ENCODE data around the gene LRP11.
A peak's percentile ranks its signal among the peaks of the same experiment; 100 is the strongest.

LRP11 gene

GRCh38 chr6:149859368-149859767 is 4.8 kb downstream of the LRP11 start:
- no peaks in the 10 kb centered on the region for H3K79me2 ChIP-seq (ENCODE audit: control insufficient read depth, insufficient read depth, low read length, poor library complexity)
- H3K36me3 ChIP-seq (ENCODE audit: control insufficient read depth in 1 of 2, insufficient read depth in 2 of 2, low read length in 2 of 2), result no peaks in the 10 kb centered on the region
- no peak overlapping the region for H4K91ac ChIP-seq (ENCODE audit: low read depth, low read length)
- H3K23ac ChIP-seq (ENCODE audit: low read length), result no peak overlapping the region
- H3K4me2 ChIP-seq (ENCODE audit: low read length), result no peak overlapping the region
- H2BK12ac ChIP-seq (ENCODE audit: low read length), result no peak overlapping the region
- no peak overlapping the region for H2AK5ac ChIP-seq (ENCODE audit: low read length)
- no peak overlapping the region for H3K14ac ChIP-seq (ENCODE audit: low read length)
- no peak overlapping the region for H2BK120ac ChIP-seq (ENCODE audit: insufficient read depth, low read length, poor library complexity)
- no peak overlapping the region for H3K9ac ChIP-seq (ENCODE audit: low read length)
- DNase-seq, result peak; percentile 72 to 77
- H4K8ac ChIP-seq (ENCODE audit: low read depth, low read length), result no peak overlapping the region
- no peak overlapping the region for H3K18ac ChIP-seq (ENCODE audit: low read length)
- no CpG with 5 or more reads among the region's 7 CpGs for WGBS (ENCODE audit: extremely low coverage, insufficient coverage, insufficient read length)
- peaks cover 7 to 11% of the 10 kb centered on the region in 2 experiments for H3K4me1 ChIP-seq (ENCODE audit: control insufficient read depth in 1 of 2, insufficient read depth in 2 of 2, low read length in 2 of 2)
- no peaks in the 10 kb centered on the region for H3K9me3 ChIP-seq (ENCODE audit: insufficient read depth, low read depth, low read length)
- H2AFZ ChIP-seq (ENCODE audit: insufficient read depth, low read length, poor library complexity), result no peak overlapping the region
- H3K4me3 ChIP-seq (ENCODE audit: low read depth, low read length), result no peak overlapping the region
- no peak overlapping the region for H2BK5ac ChIP-seq (ENCODE audit: low read depth, low read length, poor library complexity)
- H3K79me1 ChIP-seq (ENCODE audit: low read length), result peaks cover 4% of the 10 kb centered on the region
- no peak overlapping the region for H3K27ac ChIP-seq (ENCODE audit: low read depth, low read length)
- H3K27me3 ChIP-seq (ENCODE audit: insufficient read depth, low read length), result no peaks in the 10 kb centered on the region
- no peak overlapping the region for H4K12ac ChIP-seq (ENCODE audit: low read depth, low read length)
- H3K4ac ChIP-seq (ENCODE audit: low read depth, low read length), result no peak overlapping the region

GRCh38 chr6:149857541-149857940 is 6.6 kb downstream of the LRP11 start:
- Histone ChIP-seq H3K27ac (ENCODE audit: low read depth, low read length) (no peak overlapping the region), H3K79me1 (ENCODE audit: low read length) (peaks cover 4% of the 10 kb centered on the region), H3K4me2 (ENCODE audit: low read length) (no peak overlapping the region), H3K18ac (ENCODE audit: low read length) (no peak overlapping the region), H3K4me1 (ENCODE audit: control insufficient read depth in 1 of 2, insufficient read depth in 2 of 2, low read length in 2 of 2) (peaks cover 7 to 10% of the 10 kb centered on the region in 2 experiments), H3K9me3 (ENCODE audit: insufficient read depth, low read depth, low read length) (no peaks in the 10 kb centered on the region), H3K36me3 (ENCODE audit: control insufficient read depth in 1 of 2, insufficient read depth in 2 of 2, low read length in 2 of 2) (no peaks in the 10 kb centered on the region), H3K27me3 (ENCODE audit: insufficient read depth, low read length) (no peaks in the 10 kb centered on the region), H3K4me3 (ENCODE audit: low read depth, low read length) (no peak overlapping the region), H3K9ac (ENCODE audit: low read length) (no peak overlapping the region), H3K14ac (ENCODE audit: low read length) (no peak overlapping the region), H4K12ac (ENCODE audit: low read depth, low read length) (no peak overlapping the region), H2BK5ac (ENCODE audit: low read depth, low read length, poor library complexity) (no peak overlapping the region), H2BK120ac (ENCODE audit: insufficient read depth, low read length, poor library complexity) (no peak overlapping the region), H2AFZ (ENCODE audit: insufficient read depth, low read length, poor library complexity) (no peak overlapping the region), H2BK12ac (ENCODE audit: low read length) (no peak overlapping the region), H4K8ac (ENCODE audit: low read depth, low read length) (no peak overlapping the region), H3K79me2 (ENCODE audit: control insufficient read depth, insufficient read depth, low read length, poor library complexity) (no peaks in the 10 kb centered on the region), H3K4ac (ENCODE audit: low read depth, low read length) (no peak overlapping the region), H2AK5ac (ENCODE audit: low read length) (no peak overlapping the region), H4K91ac (ENCODE audit: low read depth, low read length) (no peak overlapping the region), H3K23ac (ENCODE audit: low read length) (no peak overlapping the region)
- no CpG with 5 or more reads among the region's 5 CpGs for WGBS (ENCODE audit: extremely low coverage, insufficient coverage, insufficient read length)
- DNase-seq, result no peak

- Histone ChIP-seq H3K18ac (ENCODE audit: low read length) (no peak overlapping the region), H3K9ac (ENCODE audit: low read length) (no peak overlapping the region), H3K23ac (ENCODE audit: low read length) (no peak overlapping the region), H3K27ac (ENCODE audit: low read depth, low read length) (peak overlapping the region; percentile 15), H3K36me3 (ENCODE audit: control insufficient read depth in 1 of 2, insufficient read depth in 2 of 2, low read length in 2 of 2) (no peaks in the 10 kb centered on the region), H3K4me1 (ENCODE audit: control insufficient read depth in 1 of 2, insufficient read depth in 2 of 2, low read length in 2 of 2) (peaks cover 10 to 11% of the 10 kb centered on the region in 2 experiments), H2AK5ac (ENCODE audit: low read length) (no peak overlapping the region), H2BK120ac (ENCODE audit: insufficient read depth, low read length, poor library complexity) (no peak overlapping the region), H2BK5ac (ENCODE audit: low read depth, low read length, poor library complexity) (no peak overlapping the region), H2BK12ac (ENCODE audit: low read length) (peak overlapping the region; percentile 27), H3K4me3 (ENCODE audit: low read depth, low read length) (no peak overlapping the region), H3K4me2 (ENCODE audit: low read length) (peak overlapping the region; percentile 32), H2AFZ (ENCODE audit: insufficient read depth, low read length, poor library complexity) (no peak overlapping the region), H3K14ac (ENCODE audit: low read length) (no peak overlapping the region), H4K12ac (ENCODE audit: low read depth, low read length) (no peak overlapping the region), H4K91ac (ENCODE audit: low read depth, low read length) (no peak overlapping the region), H3K27me3 (ENCODE audit: insufficient read depth, low read length) (no peaks in the 10 kb centered on the region), H3K79me1 (ENCODE audit: low read length) (peaks cover 4% of the 10 kb centered on the region), H3K4ac (ENCODE audit: low read depth, low read length) (no peak overlapping the region), H3K9me3 (ENCODE audit: insufficient read depth, low read depth, low read length) (no peaks in the 10 kb centered on the region), H3K79me2 (ENCODE audit: control insufficient read depth, insufficient read depth, low read length, poor library complexity) (no peaks in the 10 kb centered on the region), H4K8ac (ENCODE audit: low read depth, low read length) (no peak overlapping the region)
- WGBS (ENCODE audit: extremely low coverage, insufficient coverage, insufficient read length), result no CpG with 5 or more reads among the region's 10 CpGs
- no peak for DNase-seq
These were observed 7.7 kb downstream of the LRP11 start for GRCh38 chr6:149856256-149856994.

GRCh38 chr6:149855741-149856140 is 8.4 kb downstream of the LRP11 start:
- H2BK5ac ChIP-seq (ENCODE audit: low read depth, low read length, poor library complexity), result no peak overlapping the region
- H3K9me3 ChIP-seq (ENCODE audit: insufficient read depth, low read depth, low read length), result no peaks in the 10 kb centered on the region
- peaks cover 4% of the 10 kb centered on the region for H3K79me1 ChIP-seq (ENCODE audit: low read length)
- no peak overlapping the region for H2BK12ac ChIP-seq (ENCODE audit: low read length)
- no peak overlapping the region for H4K8ac ChIP-seq (ENCODE audit: low read depth, low read length)
- no peak overlapping the region for H4K91ac ChIP-seq (ENCODE audit: low read depth, low read length)
- no peaks in the 10 kb centered on the region for H3K79me2 ChIP-seq (ENCODE audit: control insufficient read depth, insufficient read depth, low read length, poor library complexity)
- no peak overlapping the region for H2AK5ac ChIP-seq (ENCODE audit: low read length)
- H2BK120ac ChIP-seq (ENCODE audit: insufficient read depth, low read length, poor library complexity), result no peak overlapping the region
- H3K27me3 ChIP-seq (ENCODE audit: insufficient read depth, low read length), result no peaks in the 10 kb centered on the region
- H3K23ac ChIP-seq (ENCODE audit: low read length), result no peak overlapping the region
- H3K4me3 ChIP-seq (ENCODE audit: low read depth, low read length), result no peak overlapping the region
- peak overlapping the region; percentile 65 for H3K27ac ChIP-seq (ENCODE audit: low read depth, low read length)
- peaks cover 11 to 12% of the 10 kb centered on the region in 2 experiments for H3K4me1 ChIP-seq (ENCODE audit: control insufficient read depth in 1 of 2, insufficient read depth in 2 of 2, low read length in 2 of 2)
- no CpG with 5 or more reads among the region's 2 CpGs for WGBS (ENCODE audit: extremely low coverage, insufficient coverage, insufficient read length)
- no peak overlapping the region for H2AFZ ChIP-seq (ENCODE audit: insufficient read depth, low read length, poor library complexity)
- H3K14ac ChIP-seq (ENCODE audit: low read length), result no peak overlapping the region
- DNase-seq, result no peak
- H3K18ac ChIP-seq (ENCODE audit: low read length), result no peak overlapping the region
- H3K36me3 ChIP-seq (ENCODE audit: control insufficient read depth in 1 of 2, insufficient read depth in 2 of 2, low read length in 2 of 2), result no peaks in the 10 kb centered on the region
- no peak overlapping the region for H3K9ac ChIP-seq (ENCODE audit: low read length)
- H3K4me2 ChIP-seq (ENCODE audit: low read length), result peak overlapping the region; percentile 49
- no peak overlapping the region for H3K4ac ChIP-seq (ENCODE audit: low read depth, low read length)
- no peak overlapping the region for H4K12ac ChIP-seq (ENCODE audit: low read depth, low read length)
